Left lobe of liver (tissue), 2 donors: ENCODE results near the gene KCNQ1. TPM values are rescaled to one million over a fixed set of nuclear protein-coding genes. Genes with fewer than 3 reads are reported as not detected.

ENCODE experiments used
- ATAC-seq: fragments of 200-7000 bp; cut with Tn5 transposase; one replicate; pipeline ENCODE4 v1.9.1; 2020; ENCODE audit warnings: mild to moderate bottlenecking, moderate library complexity
- DNase-seq: peaks from one replicate; pipeline ENCODE4 v3.0.0-alpha.2; 2020; ENCODE audit warnings: low spot score
- total RNA-seq: library from RNA; stranded (reverse); gene quantifications from one replicate; pipeline ENCODE4 v1.2.1, GENCODE V29; 2021
- donor health status: DM: no; HTN: no; CAD: no; lungs with moderate emphysema.
- donor health status: DM: no; HTN: yes; CAD: no.

The KCNQ1 gene
- total RNA-seq, 1 donor from 2014 or later = 2.1 TPM

DNA sequence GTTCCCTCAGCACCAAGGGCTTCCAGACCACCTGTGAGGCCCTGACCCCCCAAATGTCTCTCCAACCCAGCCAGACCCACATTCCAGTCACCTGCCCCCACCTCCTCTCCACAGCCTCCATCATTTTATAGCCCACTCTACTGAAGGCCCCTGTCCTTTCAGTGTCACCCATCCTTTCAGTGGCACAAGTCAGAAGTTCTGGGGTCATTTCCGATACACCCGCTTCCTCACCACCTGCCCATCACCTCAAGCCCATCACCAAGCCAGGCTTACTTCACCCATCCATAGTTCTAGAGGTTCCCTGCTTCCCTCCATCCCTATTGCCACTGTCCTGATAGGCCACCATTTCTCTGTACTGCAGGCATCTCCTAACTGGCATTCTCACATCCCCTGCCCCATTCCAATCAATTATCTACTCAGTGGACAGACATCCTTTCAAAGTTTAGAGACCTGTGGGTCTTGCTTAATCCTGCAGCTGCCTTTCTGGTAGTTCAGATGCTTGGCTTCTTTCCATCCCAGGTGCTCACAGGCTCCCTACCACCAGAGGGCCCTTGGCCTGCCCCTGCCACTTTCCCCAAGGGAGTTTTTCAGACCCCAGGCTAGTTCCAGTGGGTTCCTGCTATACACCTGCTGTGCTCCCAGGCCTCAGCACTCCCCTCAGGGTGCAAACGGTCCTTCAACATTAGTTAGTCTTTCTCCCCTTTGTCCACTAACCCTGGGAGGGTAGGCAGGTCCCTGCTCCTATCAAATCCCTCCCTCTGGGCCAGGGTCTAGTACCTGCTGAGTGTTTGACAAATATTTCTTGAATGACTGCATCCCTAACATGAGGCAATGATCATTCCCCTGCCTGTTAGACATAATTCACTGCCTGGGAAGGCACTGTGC lies 247.4 kb downstream of the KCNQ1 start:
- DNase-seq = no peak
- peak; percentile 69 for ATAC-seq

DNA sequence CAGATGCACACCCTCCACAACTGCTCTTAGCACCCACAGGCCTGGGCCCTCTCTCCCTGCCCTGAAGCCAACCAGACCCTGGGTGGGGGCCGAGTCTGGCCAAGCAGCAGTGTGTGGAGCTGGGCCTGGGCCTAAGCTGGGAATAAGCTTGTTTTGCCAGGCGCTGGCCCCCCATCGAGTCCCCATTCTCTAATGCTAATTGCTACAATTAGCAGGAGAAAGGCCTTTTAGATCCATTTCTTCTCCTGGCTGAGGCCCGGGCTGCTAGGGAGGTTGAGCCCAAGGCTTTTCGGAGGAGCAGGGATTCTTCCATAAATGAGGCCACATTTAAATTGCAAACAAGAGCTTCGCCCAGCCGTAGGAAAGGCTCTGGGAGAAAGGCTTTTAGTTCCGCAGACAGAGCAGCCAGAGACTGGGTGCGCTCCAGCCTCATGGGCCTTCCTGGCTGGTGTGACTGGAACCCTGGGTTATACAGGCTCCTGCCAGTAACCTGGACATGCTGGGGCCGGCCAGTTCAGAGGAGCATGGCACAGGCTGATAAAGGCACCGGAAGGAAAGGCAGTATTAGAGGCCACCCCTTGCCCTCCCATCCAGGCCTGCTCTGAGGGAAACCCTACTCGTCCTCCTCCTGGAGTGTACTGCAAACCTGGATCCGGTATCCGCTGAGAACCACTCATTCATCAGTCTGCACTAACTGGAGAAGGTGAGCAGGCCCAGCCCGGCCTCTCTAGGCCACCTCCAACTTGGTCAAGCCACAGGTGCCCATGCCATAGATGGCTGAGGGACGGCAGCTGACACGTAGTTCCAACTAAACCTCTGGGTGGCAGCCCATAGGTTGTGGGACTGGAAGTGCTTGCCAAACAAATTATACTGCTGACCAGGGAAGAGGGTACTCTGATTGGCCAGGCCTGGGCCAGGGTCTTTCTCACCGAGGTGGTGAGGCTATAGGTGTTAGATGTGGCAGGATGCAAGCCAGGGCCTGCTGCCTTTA lies 248.8 kb downstream of the KCNQ1 start:
- no peak for ATAC-seq
- no peak for DNase-seq

DNA sequence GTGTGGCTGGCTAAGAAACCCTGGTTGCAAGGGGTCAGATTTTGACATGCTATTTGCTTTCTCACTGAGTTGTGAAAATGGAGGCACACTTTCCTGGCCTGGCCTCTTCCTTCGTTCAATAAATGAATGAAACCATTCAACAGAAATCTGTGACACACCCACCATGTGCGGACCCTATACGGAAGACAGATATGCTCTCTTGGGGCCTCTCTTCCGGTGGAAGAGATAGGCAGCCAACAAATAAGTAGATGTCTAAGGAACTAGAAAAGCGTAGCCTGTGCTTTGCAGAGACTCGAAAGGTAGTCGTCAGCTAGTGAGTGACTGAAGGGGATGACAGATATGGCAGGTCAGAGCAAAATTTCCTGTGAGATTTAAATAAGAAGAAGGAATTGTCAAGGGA lies 249.7 kb downstream of the KCNQ1 start:
- DNase-seq (no peak), ATAC-seq (no peak)

DNA sequence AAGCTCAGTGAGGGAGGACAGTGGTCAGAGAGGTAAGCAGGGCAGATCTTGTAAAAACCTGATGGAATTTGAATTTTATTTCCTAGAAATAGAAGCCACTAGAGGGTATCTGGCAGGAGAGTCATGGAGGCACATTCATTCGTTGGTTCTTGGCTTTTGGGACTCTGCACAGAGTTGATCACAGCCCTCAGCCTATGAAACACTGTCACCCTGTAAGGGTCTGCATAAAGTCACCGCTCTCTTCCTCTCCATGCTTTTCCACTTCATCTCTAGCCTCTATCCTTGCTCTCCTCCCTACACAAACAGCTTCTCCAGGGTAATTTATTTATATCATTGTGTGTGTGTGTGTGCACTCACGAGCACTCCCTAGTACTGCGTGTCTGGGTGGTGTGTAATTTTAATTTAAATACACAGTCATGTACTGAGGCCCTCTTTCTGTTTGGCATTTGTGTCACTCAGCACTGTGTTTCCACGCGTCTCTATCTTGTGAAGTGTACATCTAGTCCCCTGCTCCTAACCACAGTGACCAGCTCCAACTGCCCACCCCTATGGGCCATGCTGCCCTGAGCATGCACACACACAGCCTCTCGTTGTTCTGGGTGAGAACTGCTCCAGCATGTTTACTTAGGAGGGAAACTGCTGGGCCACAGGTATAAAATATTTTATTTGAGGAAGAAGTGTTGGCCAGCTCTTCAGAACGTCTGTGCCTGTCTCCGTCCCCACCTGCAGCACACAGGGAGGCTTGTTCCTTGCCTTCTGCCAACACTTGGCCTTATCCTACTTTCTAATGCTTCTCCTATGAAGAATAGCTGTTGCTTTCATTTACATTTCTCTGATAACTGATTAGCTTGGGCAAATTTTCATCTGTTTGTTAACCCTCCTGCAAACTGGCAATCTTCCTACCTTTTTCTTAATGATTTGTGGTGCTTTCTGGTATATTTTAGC lies 250.5 kb downstream of the KCNQ1 start:
- no peak for DNase-seq
- ATAC-seq = no peak

DNA sequence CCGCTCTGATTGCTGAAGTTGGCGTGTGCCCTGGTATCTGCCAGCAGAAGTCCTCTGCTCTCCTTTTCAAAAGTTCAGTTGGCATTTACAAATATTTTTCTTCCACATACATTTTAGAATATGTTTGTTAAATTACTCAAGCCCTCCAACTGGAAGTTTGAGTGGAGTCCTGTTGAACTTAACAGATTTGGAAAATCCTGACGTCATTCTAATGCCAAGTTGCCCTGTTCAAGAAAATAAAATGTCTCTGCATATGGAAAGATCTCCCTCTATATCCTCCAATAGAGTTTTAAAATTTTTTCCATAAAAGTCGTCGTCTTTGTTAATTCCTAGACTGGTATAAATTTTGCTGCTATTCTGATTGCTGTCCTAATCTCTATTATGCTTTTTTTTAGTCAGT lies 251.6 kb downstream of the KCNQ1 start:
- ATAC-seq (no peak), DNase-seq (no peak)

- ATAC-seq (no peak), DNase-seq (no peak)
Measured at GRCh38 chr11:2697866-2698265, 253.1 kb downstream of the KCNQ1 start.

GRCh38 chr11:2698386-2699184 lies 253.8 kb downstream of the KCNQ1 start:
- DNase-seq = no peak
- no peak for ATAC-seq

DNA sequence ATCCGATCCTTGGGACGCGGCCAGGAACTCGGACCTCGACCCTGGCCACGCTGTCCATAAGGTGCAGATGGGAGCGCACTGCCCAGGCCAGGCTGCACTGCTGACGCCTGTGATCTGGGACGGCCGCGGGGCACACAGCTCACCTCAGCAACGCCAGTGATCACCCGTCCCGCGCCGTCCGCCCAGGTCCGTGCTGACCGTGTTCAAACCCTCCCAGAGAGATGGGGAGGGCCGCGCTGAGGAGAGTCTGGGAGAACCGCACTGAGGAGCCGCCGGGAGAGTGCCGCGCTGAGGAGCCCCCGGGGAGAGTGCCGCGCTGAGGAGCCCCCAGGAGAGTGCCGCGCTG lies 254.3 kb downstream of the KCNQ1 start:
- peak; percentile 65 for DNase-seq

GRCh38 chr11:2699531-2700414 lies 255.0 kb downstream of the KCNQ1 start, which contains the start of gene KCNQ1OT1:
TSS of gene KCNQ1OT1 (minus strand) at chr11:2699994.
- peak; percentile 81 for ATAC-seq
- peak; percentile 93 for DNase-seq

More for the DNA sequence above, 254.3 kb downstream of the KCNQ1 start:
- peak; percentile 35 for ATAC-seq

DNA sequence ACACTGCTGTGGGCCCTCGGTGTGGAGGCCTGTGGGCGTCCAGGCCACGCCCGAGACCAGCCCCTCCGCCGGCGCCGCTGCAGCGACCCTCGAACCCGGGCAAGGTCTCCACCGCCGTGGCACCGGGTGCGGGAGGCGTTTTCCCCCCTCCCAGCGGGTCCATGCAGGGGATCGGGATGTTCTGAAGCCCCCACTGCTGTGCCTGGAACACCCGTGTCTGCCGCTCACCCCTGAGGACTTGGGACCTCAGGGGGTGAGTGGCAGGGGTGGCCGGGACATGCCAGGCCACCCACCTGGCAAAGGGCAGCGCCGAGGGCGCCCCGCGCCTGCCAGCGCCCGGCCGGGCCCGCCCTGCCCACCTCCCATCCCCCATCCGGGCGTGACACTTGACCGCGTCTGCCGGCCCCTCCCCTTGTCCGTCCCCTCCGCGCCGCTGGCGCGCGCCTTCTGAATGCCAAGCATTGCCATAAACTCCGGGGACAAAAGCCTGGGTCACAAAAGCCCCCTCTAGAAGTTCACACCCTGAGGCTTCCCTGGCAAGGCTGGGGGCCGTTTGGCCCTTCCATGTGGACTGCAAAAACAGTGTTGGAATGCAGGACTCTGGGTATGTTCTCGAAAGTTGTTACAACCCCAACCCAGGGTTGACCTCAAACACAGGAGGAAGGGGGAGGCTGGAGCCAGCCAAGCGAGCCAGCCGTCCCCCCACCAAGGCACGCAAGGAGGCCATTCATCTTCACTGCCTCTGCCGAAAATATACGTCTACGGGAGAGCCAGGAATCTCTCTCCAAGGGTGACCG lies 255.8 kb downstream of the KCNQ1 start:
- ATAC-seq = peak; percentile 74

DNA sequence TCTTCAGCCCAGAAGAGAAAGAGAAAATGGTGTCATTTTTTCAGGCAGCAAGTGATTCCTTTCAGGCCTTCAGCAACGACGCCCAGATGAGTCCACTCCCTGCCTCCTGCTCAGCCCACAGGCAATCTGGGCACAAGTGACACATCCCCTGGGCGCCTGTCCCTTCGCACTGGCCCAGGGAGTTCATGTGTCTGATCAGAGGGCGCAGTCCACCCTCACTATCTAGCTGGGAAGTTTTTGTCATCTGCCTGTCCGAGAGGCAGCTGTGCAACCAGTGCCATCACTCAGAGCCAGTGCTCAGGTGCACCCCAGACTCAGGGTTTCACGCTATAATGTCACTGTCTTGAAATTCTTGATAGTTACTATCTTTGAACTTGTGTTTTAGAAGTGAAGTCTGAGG lies 256.4 kb downstream of the KCNQ1 start:
- peak; percentile 65 for ATAC-seq

More for the DNA sequence above, 255.8 kb downstream of the KCNQ1 start:
- DNase-seq = peak; percentile 82

GRCh38 chr11:2701898-2702434 lies 257.2 kb downstream of the KCNQ1 start:
- no peak for DNase-seq
- no peak for ATAC-seq

More for the DNA sequence above, 256.4 kb downstream of the KCNQ1 start:
- DNase-seq = peak; percentile 78

GRCh38 chr11:2702771-2703362 lies 258.1 kb downstream of the KCNQ1 start:
- ATAC-seq = no peak
- DNase-seq = no peak

GRCh38 chr11:2703363-2704141 lies 258.7 kb downstream of the KCNQ1 start:
- ATAC-seq = no peak
- DNase-seq = no peak

DNA sequence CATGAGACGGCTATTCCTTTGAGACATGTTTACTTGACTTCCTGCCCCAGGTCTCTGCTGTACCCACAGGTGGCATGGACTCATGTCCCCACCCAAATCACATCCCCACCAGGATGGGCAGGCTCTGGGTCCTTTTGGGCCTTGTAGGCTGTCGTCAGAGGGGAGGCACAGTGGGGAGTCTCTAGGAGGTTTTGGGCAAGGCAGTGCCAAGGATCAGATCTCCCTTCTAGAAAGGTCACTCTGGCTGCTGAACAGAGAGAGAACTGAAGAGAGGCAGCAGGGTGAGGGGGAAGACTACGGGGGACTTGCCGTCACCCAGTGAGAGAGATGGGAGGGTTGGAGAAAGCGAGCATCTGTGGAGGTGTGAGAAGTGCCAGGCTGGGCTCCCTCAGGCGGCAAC lies 259.5 kb downstream of the KCNQ1 start:
- no peak for DNase-seq
- ATAC-seq = no peak

GRCh38 chr11:2704896-2705606 lies 260.2 kb downstream of the KCNQ1 start:
- ATAC-seq = no peak
- DNase-seq = no peak
